Central memory CD8-positive, alpha-beta T cell (primary cell): ENCODE results near the gene MUC3A.
A peak's percentile ranks its signal among the peaks of the same experiment; 100 is the strongest.
"Not testable (repeated sequence)": the region's sequence is repeated elsewhere in the genome, so short reads cannot be mapped to it uniquely, and the experiment has no call there.

Experiments used
- ATAC-seq: fragments of 150-1000 bp; cut with Tn5 transposase; replicated peaks from 2 replicates; pipeline ENCODE4 v1.10.0; 2022; ENCODE audit warnings: mild to moderate bottlenecking, moderate FRiP score, moderate number of reproducible peaks; ENCODE audit not compliant: poor library complexity, severe bottlenecking; ENCODE audit errors: extremely low read depth
- DNase-seq, 2 donors: peaks; one replicate each; pipeline ENCODE4 v3.0.0; 2021; ENCODE audit warnings: low spot score in 2 of 2
- H3K27ac Mint-ChIP-seq: one replicate; pipeline ENCODE4 v1.8.0; 2022; ENCODE audit warnings: low read depth, mild to moderate bottlenecking, moderate library complexity, mixed read lengths
- H3K27me3 Mint-ChIP-seq: one replicate; pipeline ENCODE4 v1.8.0; 2022; ENCODE audit warnings: mixed read lengths
- H3K36me3 Mint-ChIP-seq: one replicate; pipeline ENCODE4 v1.8.0; 2022; ENCODE audit warnings: mild to moderate bottlenecking, moderate library complexity, mixed read lengths; ENCODE audit not compliant: insufficient read depth
- H3K4me1 Mint-ChIP-seq: one replicate; pipeline ENCODE4 v1.8.0; 2022; ENCODE audit warnings: mixed read lengths
- H3K4me3 Mint-ChIP-seq: one replicate; pipeline ENCODE4 v1.8.0; 2022; ENCODE audit warnings: mild to moderate bottlenecking, moderate library complexity, mixed read lengths
- H3K9me3 Mint-ChIP-seq: one replicate; pipeline ENCODE4 v1.8.0; 2022; ENCODE audit warnings: mixed read lengths

The MUC3A gene

DNA sequence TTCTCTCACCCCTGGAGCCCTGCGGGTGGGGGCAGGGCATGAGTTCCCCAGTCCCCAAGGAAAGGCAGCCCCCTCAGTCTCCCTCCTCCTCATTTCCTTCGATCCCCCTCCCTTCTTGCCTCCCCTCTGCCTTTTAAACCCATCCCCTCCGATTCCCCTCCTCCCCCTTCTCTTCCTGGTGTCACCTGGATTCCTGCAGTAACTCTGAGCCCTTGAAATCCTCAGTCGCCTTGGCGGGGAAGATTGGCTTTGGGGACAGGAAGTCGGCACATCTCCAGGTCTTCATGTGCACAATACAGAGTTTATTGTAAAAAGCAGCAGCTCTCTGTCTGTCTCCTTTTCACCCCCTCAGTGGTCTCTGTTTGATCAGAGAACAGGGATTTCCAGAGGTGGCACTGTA is 18.7 kb downstream of the MUC3A start:
- Mint-ChIP-seq H3K4me1 (peaks cover 21% of the 10 kb centered on the region), H3K27ac (no peak overlapping the region), H3K4me3 (peak overlapping the region; percentile 50)

DNA sequence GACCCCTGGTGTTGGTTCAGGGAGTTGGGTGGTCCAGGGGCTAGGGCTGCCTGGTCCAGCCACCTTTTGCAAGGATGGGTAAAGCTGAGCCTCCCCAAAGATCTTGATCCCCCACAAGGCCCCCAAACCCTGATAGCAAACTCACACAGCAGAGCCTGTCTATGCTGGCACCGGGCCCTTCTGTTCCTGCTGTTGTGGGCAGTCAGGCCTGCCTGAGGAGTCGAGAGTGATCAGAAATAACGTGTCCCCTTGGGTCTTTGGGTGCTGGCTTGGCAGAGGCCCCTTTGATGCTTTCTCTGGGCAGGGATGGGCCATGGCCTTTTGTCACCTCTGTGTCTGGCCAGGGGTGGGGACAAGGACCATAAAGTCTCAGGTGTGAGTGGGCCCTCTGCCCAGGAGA is 19.3 kb downstream of the MUC3A start:
- ATAC-seq (no peak), DNase-seq (no peak)
- Mint-ChIP-seq H3K4me3 (no peak overlapping the region), H3K27ac (no peak overlapping the region), H3K9me3 (no peaks in the 10 kb centered on the region), H3K36me3 (no peaks in the 10 kb centered on the region), H3K27me3 (peaks cover 72% of the 10 kb centered on the region), H3K4me1 (peaks cover 21% of the 10 kb centered on the region)

More for the DNA sequence above, 18.7 kb downstream of the MUC3A start:
- ATAC-seq, result no peak
- no peak for DNase-seq
- no peaks in the 10 kb centered on the region for H3K36me3 Mint-ChIP-seq
- H3K27me3 Mint-ChIP-seq, result peaks cover 74% of the 10 kb centered on the region
- no peaks in the 10 kb centered on the region for H3K9me3 Mint-ChIP-seq

GRCh38 chr7:100969066-100969615 is 19.8 kb downstream of the MUC3A start, which contains the start of gene MUC12:
Gene MUC12 (plus strand): TSS chr7:100969565. CDS start chr7:100969623, 58 bp downstream.
- Mint-ChIP-seq H3K9me3 (no peaks in the 10 kb centered on the region), H3K4me1 (peaks cover 21% of the 10 kb centered on the region)

DNA sequence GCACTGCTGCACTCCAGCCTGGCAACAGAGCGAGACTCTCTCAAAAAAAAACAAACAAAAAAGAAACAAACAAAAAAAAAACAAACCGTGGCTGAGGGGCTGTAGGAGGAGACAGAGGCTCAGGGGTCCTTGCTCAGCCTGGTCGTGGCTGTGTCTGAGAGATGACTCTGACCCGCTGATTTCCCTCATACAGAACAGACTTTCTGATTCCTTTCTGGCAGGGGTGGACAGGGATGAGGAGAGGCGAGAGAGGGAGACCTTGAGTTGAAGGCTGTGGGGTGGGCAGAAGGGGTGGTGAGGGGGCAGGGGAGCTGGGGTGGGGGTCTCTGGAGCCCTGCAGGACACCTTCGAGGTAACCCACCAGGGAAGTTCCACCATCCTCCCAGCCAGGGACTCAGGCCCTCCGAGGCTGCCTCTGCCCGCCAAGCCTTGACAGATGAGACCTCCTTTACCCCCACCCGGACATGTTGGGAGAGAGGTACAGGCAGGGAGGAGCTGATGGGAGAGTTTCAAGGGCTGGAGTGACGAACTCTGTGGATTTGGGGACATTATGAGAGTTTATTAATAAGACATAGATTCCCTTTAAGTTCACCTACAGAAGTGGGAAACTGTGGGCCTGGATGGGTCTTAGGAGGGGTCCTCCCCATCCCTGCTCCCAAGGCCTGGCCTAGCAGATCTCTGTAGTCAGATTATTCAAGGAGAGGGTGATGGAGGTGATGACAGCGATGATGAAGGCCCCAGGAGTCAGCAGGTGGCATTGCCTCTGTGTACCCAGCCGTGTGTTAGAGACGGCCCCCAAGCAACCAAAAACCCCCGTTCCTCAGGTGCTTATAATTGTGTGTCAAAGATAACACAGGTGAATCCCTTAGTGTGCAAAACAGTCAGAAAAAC is 22.0 kb downstream of the MUC3A start:
- no peak for DNase-seq
- H3K27me3 Mint-ChIP-seq, result peaks cover 68% of the 10 kb centered on the region
- H3K9me3 Mint-ChIP-seq, result no peaks in the 10 kb centered on the region
- H3K4me3 Mint-ChIP-seq, result no peak overlapping the region
- no peaks in the 10 kb centered on the region for H3K36me3 Mint-ChIP-seq
- ATAC-seq, result no peak
- no peak overlapping the region for H3K27ac Mint-ChIP-seq
- peaks cover 16% of the 10 kb centered on the region for H3K4me1 Mint-ChIP-seq

More at GRCh38 chr7:100969066-100969615, 19.8 kb downstream of the MUC3A start, which contains the start of gene MUC12:
- no peak within 1 kb of the TSS for H3K4me3 Mint-ChIP-seq
- no peak within 1 kb of the TSS for H3K27ac Mint-ChIP-seq
- H3K36me3 Mint-ChIP-seq, result no peaks in the 10 kb centered on the region
- DNase-seq, result no peak
- H3K27me3 Mint-ChIP-seq, result peaks cover 71% of the 10 kb centered on the region
- no peak for ATAC-seq

- Mint-ChIP-seq H3K36me3 (no peaks in the 10 kb centered on the region), H3K27me3 (peaks cover 62% of the 10 kb centered on the region), H3K27ac (no peak overlapping the region), H3K9me3 (no peaks in the 10 kb centered on the region), H3K4me3 (no peak overlapping the region), H3K4me1 (peaks cover 12% of the 10 kb centered on the region)
- no peak for DNase-seq
- ATAC-seq, result no peak
Measured at GRCh38 chr7:100972002-100972347, 22.6 kb downstream of the MUC3A start.

- Mint-ChIP-seq H3K36me3 (no peaks in the 10 kb centered on the region), H3K27me3 (peaks cover 42% of the 10 kb centered on the region), H3K9me3 (no peaks in the 10 kb centered on the region), H3K4me3 (no peak overlapping the region), H3K27ac (no peak overlapping the region), H3K4me1 (peaks cover 5% of the 10 kb centered on the region)
- no peak for ATAC-seq
- DNase-seq, result no peak
Measured at GRCh38 chr7:100974021-100974420, 24.7 kb downstream of the MUC3A start.

DNA sequence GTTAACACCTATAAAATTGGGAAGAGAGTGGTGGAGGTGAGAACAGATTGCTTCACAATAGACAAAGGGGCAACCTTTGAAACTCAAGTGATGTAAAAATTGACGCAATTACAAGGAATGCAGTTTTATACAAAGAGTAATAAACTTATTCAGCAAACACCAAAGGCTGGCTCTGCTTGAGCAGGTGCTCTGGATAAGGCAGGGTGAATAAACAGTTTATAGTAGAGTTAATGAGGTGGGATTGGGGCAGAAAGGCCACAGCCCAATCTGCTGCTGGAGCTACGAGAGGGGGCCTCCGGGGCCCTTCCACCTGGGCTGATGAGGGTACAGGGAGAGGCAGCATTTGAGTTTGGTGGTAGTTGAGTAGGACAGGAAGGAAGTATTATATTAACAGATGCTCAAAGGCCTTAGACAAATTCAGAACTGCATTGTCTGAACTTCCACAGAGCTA is 26.1 kb downstream of the MUC3A start:
- Mint-ChIP-seq H3K9me3 (no peaks in the 10 kb centered on the region), H3K27me3 (peaks cover 29% of the 10 kb centered on the region), H3K4me1 (peaks cover 5% of the 10 kb centered on the region), H3K36me3 (no peaks in the 10 kb centered on the region), H3K27ac (no peak overlapping the region), H3K4me3 (no peak overlapping the region)
- ATAC-seq, result no peak
- DNase-seq, result no peak

- no peak for DNase-seq
- Mint-ChIP-seq H3K36me3 (no peaks in the 10 kb centered on the region), H3K4me3 (no peak overlapping the region), H3K4me1 (peaks cover 5% of the 10 kb centered on the region), H3K27me3 (peaks cover 19% of the 10 kb centered on the region), H3K9me3 (no peaks in the 10 kb centered on the region), H3K27ac (no peak overlapping the region)
- no peak for ATAC-seq
Measured at GRCh38 chr7:100978300-100978699, 29.0 kb downstream of the MUC3A start.

GRCh38 chr7:100983451-100984187 is 34.3 kb downstream of the MUC3A start:
- Mint-ChIP-seq H3K36me3 (no peaks in the 10 kb centered on the region), H3K4me1 (no peaks in the 10 kb centered on the region), H3K27ac (no peak overlapping the region), H3K27me3 (no peaks in the 10 kb centered on the region), H3K9me3 (no peaks in the 10 kb centered on the region), H3K4me3 (no peak overlapping the region)
- no peak for ATAC-seq
- no peak for DNase-seq

GRCh38 chr7:100984241-100984918 is 35.0 kb downstream of the MUC3A start:
- not testable (repeated sequence) for ATAC-seq, H3K27me3 Mint-ChIP-seq, H3K9me3 Mint-ChIP-seq, DNase-seq, H3K36me3 Mint-ChIP-seq, H3K27ac Mint-ChIP-seq, H3K4me3 Mint-ChIP-seq, H3K4me1 Mint-ChIP-seq

- not testable (repeated sequence) for H3K4me3 Mint-ChIP-seq, H3K9me3 Mint-ChIP-seq, H3K27me3 Mint-ChIP-seq, ATAC-seq, H3K27ac Mint-ChIP-seq, H3K4me1 Mint-ChIP-seq, H3K36me3 Mint-ChIP-seq, DNase-seq
Measured at GRCh38 chr7:100985033-100985797, 35.9 kb downstream of the MUC3A start.

- H3K4me3 Mint-ChIP-seq, result no peak overlapping the region
- H3K4me1 Mint-ChIP-seq, result no peaks in the 10 kb centered on the region
- H3K27me3 Mint-ChIP-seq, result no peaks in the 10 kb centered on the region
- ATAC-seq, result no peak
- DNase-seq, result no peak
- no peaks in the 10 kb centered on the region for H3K36me3 Mint-ChIP-seq
- H3K27ac Mint-ChIP-seq, result no peak overlapping the region
- H3K9me3 Mint-ChIP-seq, result no peaks in the 10 kb centered on the region
Measured at GRCh38 chr7:100991631-100992030, 42.3 kb downstream of the MUC3A start.
